HepG2 (cell line): ENCODE results near the gene HSPA13. TPM values are rescaled to one million over a fixed set of nuclear protein-coding genes. Genes with fewer than 3 reads are reported as not detected.

Experiments
- ARHGAP35 ChIP-seq: sonication (generic); formaldehyde crosslinking; IDR thresholded peaks from 2 replicates; pipeline ENCODE4 v1.9.0; 2022; ENCODE audit warnings: mild to moderate bottlenecking, inconsistent platforms, moderate library complexity, missing genetic modification reagents, borderline replicate concordance
- ERF ChIP-seq: IDR thresholded peaks from 2 replicates; pipeline ENCODE4 v1.6.1; 2018; ENCODE audit warnings: missing biosample characterization, missing genetic modification reagents
- ETV5 ChIP-seq: IDR thresholded peaks from 2 replicates; pipeline ENCODE4 v1.6.1; 2018; ENCODE audit warnings: missing biosample characterization, missing genetic modification reagents, inconsistent platforms, borderline replicate concordance
- FOXP1 ChIP-seq, 2 experiments: fragments of 450-650 bp in 1 of 2; IDR thresholded peaks; 2 replicates each; pipeline ENCODE4 v1.6.1; 2017 to 2018; ENCODE audit warnings: antibody characterized with exemption in 1 of 2
- HMG20A ChIP-seq: IDR thresholded peaks from 2 replicates; pipeline ENCODE4 v1.6.1; 2016; ENCODE audit warnings: borderline replicate concordance
- NONO ChIP-seq, 2 experiments: fragments of 450-650 bp in 1 of 2; sonication (generic) in 1 of 2; formaldehyde crosslinking in 1 of 2; IDR thresholded peaks in 1 of 2; conservative IDR thresholded peaks in 1 of 2; 2 replicates each; pipeline versions ENCODE4 v1.6.1 to v1.8.0; 2017 to 2022; ENCODE audit warnings: mild to moderate bottlenecking in 1 of 2, missing genetic modification reagents in 1 of 2, moderate library complexity in 1 of 2
- PAX8 ChIP-seq: sonication (generic); formaldehyde crosslinking; IDR thresholded peaks from 2 replicates; pipeline ENCODE4 v1.8.0; 2022; ENCODE audit warnings: mild to moderate bottlenecking, missing genetic modification reagents, borderline replicate concordance
- PRMT3 ChIP-seq: sonication (generic); formaldehyde crosslinking; IDR thresholded peaks from 2 replicates; pipeline ENCODE4 v1.8.1; 2022; ENCODE audit warnings: low read depth, mild to moderate bottlenecking, moderate library complexity, missing genetic modification reagents, borderline replicate concordance
- SNAI1 ChIP-seq: sonication (generic); formaldehyde crosslinking; IDR thresholded peaks from 2 replicates; pipeline ENCODE4 v1.5.0; 2020; ENCODE audit warnings: mild to moderate bottlenecking, missing genetic modification reagents, borderline replicate concordance
- SOX6 ChIP-seq, 2 experiments: fragments of 450-650 bp in 1 of 2; sonication (generic) in 1 of 2; formaldehyde crosslinking in 1 of 2; IDR thresholded peaks; 2 replicates each; pipeline versions ENCODE4 v1.4.0 to v1.6.1; 2017 to 2020; ENCODE audit warnings: antibody characterized with exemption in 1 of 2, mild to moderate bottlenecking in 1 of 2, missing genetic modification reagents in 1 of 2
- TAF15 ChIP-seq: fragments of 200-400 bp; formaldehyde crosslinking; IDR thresholded peaks from one replicate; pipeline ENCODE4 v1.6.1; 2018; ENCODE audit warnings: mild to moderate bottlenecking, low read depth, low read length; ENCODE audit not compliant: poor library complexity, severe bottlenecking
- YEATS4 ChIP-seq: sonication (generic); formaldehyde crosslinking; IDR thresholded peaks from 2 replicates; pipeline ENCODE4 v1.4.0; 2020; ENCODE audit warnings: missing genetic modification reagents, borderline replicate concordance
- ZNF605 ChIP-seq: sonication (generic); formaldehyde crosslinking; IDR thresholded peaks from 2 replicates; pipeline ENCODE4 v1.8.0; 2022; ENCODE audit warnings: mild to moderate bottlenecking, missing genetic modification reagents
- ZNF7 ChIP-seq: IDR thresholded peaks from 2 replicates; pipeline ENCODE4 v1.6.1; 2016; ENCODE audit warnings: missing biosample characterization, missing genetic modification reagents
- polyA plus RNA-seq, 8 experiments: library from polyadenylated mRNA; depleted of rRNA in 3 of 8; stranded (reverse) in 7 of 8; unstranded in 1 of 8; fragments of >200 nt; fragmentation: Illumina TruSeq in 4 of 8; extraction: Trizol in 4 of 8; gene quantifications; 2 replicates each; pipeline versions ENCODE4 v1.2.1 to v1.2.3, GENCODE V29; 2011 to 2016; ENCODE audit warnings: low read depth in 4 of 8, missing spikeins in 1 of 8, mixed read lengths in 1 of 8; ENCODE audit not compliant: insufficient read depth in 1 of 8
- total RNA-seq, 5 experiments: library from RNA; depleted of rRNA; stranded (reverse); fragments of >200 nt; fragmentation: Illumina TruSeq; extraction: Trizol; gene quantifications; 2 replicates each; pipeline ENCODE4 v1.2.3, GENCODE V29; 2016; ENCODE audit warnings: low read depth in 1 of 5
- TF ChIP-seq, protein P1 (sequence below): sonication (generic); formaldehyde crosslinking; IDR thresholded peaks from 2 replicates; pipeline ENCODE4 v1.4.0; 2020; ENCODE audit warnings: mild to moderate bottlenecking, missing genetic modification reagents
- TF ChIP-seq, protein P2 (sequence below): sonication (generic); formaldehyde crosslinking; IDR thresholded peaks from 2 replicates; pipeline ENCODE4 v1.4.0; 2020; ENCODE audit warnings: mild to moderate bottlenecking, missing genetic modification reagents
- TF ChIP-seq, protein P3 (sequence below): sonication (generic); formaldehyde crosslinking; conservative IDR thresholded peaks from 2 replicates; pipeline ENCODE4 v1.8.0; 2022; ENCODE audit warnings: low read depth, missing genetic modification reagents
- TF ChIP-seq, protein P4 (sequence below): sonication (generic); formaldehyde crosslinking; IDR thresholded peaks from 2 replicates; pipeline ENCODE4 v1.5.0; 2020; ENCODE audit warnings: missing genetic modification reagents

The HSPA13 gene
- total and polyA plus RNA-seq, 2 of the 13 experiments (the other 11 are each of a cell fraction or from before 2014, with no cell fraction given): 21.2 to 28.4 TPM

DNA sequence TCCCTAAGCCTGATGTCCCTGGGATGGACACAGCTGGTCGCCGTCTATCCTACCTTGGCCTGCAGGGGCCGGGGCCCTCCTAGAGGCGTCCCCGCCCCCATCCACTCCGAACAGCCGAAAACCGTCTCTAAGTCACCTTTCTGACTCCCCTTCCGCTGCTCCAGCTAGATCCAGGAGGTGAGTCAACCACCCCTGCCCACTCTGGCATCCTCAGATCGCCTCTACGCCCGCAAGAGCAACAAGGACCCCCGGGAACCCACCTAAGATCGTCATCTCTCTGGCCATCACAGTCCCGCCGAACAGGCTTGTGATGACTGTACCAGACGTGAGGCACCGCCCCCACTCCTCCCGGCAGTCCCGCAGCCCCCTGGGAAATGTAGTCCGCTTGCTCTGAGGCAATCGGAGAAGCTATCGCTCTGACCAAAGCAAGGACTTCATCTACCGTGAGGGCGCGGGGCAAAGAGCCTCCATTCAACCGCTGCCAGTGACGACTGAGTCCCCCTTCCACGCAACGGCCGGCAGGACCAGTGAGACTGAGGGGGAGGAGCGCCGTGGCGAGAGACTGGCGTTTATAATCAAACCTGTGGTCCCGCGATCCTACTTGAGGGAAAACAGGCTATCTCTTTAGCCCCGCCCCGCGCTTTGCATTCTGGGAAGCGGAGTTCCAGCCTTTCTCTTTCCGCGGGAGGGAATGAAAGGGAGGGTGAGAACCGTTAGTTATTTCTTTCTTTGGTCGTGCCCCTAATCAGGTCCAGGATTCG is at the start of gene HSPA13 (continued):
- no peak for TF ChIP-seq PAX8 (CRISPR knock-in tag)
- TF ChIP-seq NONO (IDR thresholded peaks at IDR 0.05): no peak
- TF ChIP-seq NONO (CRISPR knock-in tag; conservative IDR thresholded peaks at IDR 0.05): peak; percentile 68
- TF ChIP-seq ARHGAP35 (CRISPR knock-in tag): no peak
- TF ChIP-seq ETV5 (CRISPR knock-in tag): no peak
- TF ChIP-seq, protein P1, sequence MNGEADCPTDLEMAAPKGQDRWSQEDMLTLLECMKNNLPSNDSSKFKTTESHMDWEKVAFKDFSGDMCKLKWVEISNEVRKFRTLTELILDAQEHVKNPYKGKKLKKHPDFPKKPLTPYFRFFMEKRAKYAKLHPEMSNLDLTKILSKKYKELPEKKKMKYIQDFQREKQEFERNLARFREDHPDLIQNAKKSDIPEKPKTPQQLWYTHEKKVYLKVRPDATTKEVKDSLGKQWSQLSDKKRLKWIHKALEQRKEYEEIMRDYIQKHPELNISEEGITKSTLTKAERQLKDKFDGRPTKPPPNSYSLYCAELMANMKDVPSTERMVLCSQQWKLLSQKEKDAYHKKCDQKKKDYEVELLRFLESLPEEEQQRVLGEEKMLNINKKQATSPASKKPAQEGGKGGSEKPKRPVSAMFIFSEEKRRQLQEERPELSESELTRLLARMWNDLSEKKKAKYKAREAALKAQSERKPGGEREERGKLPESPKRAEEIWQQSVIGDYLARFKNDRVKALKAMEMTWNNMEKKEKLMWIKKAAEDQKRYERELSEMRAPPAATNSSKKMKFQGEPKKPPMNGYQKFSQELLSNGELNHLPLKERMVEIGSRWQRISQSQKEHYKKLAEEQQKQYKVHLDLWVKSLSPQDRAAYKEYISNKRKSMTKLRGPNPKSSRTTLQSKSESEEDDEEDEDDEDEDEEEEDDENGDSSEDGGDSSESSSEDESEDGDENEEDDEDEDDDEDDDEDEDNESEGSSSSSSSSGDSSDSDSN (CRISPR knock-in tag): no peak; the same call in 1 of the 2 replicates
- no peak for TF ChIP-seq ZNF605 (CRISPR knock-in tag)
- no peak for TF ChIP-seq SOX6 (IDR thresholded peaks at IDR 0.05)
- TF ChIP-seq SOX6 (CRISPR knock-in tag; IDR thresholded peaks at IDR 0.05): no peak
- TF ChIP-seq PRMT3 (CRISPR knock-in tag): no peak
- TF ChIP-seq YEATS4 (CRISPR knock-in tag): peak; percentile 58; the same call in 1 of the 2 replicates
- TF ChIP-seq ZNF7: no peak
- TF ChIP-seq HMG20A (CRISPR knock-in tag): no peak
- no peak for TF ChIP-seq SNAI1 (CRISPR knock-in tag)
- no peak; the same call in 1 of the 2 replicates for TF ChIP-seq ERF
- TF ChIP-seq, protein P2, sequence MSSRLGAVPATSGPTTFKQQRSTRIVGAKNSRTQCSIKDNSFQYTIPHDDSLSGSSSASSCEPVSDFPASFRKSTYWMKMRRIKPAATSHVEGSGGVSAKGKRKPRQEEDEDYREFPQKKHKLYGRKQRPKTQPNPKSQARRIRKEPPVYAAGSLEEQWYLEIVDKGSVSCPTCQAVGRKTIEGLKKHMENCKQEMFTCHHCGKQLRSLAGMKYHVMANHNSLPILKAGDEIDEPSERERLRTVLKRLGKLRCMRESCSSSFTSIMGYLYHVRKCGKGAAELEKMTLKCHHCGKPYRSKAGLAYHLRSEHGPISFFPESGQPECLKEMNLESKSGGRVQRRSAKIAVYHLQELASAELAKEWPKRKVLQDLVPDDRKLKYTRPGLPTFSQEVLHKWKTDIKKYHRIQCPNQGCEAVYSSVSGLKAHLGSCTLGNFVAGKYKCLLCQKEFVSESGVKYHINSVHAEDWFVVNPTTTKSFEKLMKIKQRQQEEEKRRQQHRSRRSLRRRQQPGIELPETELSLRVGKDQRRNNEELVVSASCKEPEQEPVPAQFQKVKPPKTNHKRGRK (CRISPR knock-in tag): no peak
- no peak for TF ChIP-seq TAF15
- TF ChIP-seq, protein P3, sequence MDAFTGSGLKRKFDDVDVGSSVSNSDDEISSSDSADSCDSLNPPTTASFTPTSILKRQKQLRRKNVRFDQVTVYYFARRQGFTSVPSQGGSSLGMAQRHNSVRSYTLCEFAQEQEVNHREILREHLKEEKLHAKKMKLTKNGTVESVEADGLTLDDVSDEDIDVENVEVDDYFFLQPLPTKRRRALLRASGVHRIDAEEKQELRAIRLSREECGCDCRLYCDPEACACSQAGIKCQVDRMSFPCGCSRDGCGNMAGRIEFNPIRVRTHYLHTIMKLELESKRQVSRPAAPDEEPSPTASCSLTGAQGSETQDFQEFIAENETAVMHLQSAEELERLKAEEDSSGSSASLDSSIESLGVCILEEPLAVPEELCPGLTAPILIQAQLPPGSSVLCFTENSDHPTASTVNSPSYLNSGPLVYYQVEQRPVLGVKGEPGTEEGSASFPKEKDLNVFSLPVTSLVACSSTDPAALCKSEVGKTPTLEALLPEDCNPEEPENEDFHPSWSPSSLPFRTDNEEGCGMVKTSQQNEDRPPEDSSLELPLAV (CRISPR knock-in tag): no peak
- TF ChIP-seq, protein P4, sequence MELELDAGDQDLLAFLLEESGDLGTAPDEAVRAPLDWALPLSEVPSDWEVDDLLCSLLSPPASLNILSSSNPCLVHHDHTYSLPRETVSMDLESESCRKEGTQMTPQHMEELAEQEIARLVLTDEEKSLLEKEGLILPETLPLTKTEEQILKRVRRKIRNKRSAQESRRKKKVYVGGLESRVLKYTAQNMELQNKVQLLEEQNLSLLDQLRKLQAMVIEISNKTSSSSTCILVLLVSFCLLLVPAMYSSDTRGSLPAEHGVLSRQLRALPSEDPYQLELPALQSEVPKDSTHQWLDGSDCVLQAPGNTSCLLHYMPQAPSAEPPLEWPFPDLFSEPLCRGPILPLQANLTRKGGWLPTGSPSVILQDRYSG: no peak
- TF ChIP-seq FOXP1 (IDR thresholded peaks at IDR 0.05): no peak
- no peak for TF ChIP-seq FOXP1 (CRISPR knock-in tag; IDR thresholded peaks at IDR 0.05)
